CD1c-positive myeloid dendritic cell (primary cell): ENCODE data around the gene PLEKHA4.
"Not testable (repeated sequence)": the region's sequence is repeated elsewhere in the genome, so short reads cannot be mapped to it uniquely, and the experiment has no call there.

Source experiments
- DNase-seq: peaks from one replicate; pipeline ENCODE4 v3.0.0-alpha.2; 2016; ENCODE audit errors: extremely low spot score

The PLEKHA4 gene

GRCh38 chr19:48866692-48867091 is 1.7 kb downstream of the PLEKHA4 start:
- DNase-seq = no peak

DNA sequence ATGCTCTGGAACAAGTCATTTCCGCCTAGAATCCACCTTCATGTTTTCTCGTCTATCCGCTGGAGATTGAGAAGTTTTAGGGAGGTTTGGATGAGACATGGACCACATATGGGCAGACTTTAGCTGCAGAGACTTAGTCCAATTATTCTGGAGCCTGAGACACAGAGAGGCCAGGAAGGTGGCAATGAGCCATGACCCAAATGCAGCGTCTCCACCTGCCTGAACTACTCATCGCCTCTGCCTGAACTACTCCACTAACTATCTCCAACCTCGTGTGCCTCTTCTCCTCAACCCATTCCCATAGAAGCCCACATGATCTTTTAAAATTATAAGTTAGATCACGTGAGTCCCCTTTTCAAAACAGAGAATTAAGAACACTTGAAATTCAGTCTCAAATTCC is 5.6 kb downstream of the PLEKHA4 start:
- DNase-seq = no peak

GRCh38 chr19:48861313-48861712 is 7.1 kb downstream of the PLEKHA4 start:
- DNase-seq = no peak

DNA sequence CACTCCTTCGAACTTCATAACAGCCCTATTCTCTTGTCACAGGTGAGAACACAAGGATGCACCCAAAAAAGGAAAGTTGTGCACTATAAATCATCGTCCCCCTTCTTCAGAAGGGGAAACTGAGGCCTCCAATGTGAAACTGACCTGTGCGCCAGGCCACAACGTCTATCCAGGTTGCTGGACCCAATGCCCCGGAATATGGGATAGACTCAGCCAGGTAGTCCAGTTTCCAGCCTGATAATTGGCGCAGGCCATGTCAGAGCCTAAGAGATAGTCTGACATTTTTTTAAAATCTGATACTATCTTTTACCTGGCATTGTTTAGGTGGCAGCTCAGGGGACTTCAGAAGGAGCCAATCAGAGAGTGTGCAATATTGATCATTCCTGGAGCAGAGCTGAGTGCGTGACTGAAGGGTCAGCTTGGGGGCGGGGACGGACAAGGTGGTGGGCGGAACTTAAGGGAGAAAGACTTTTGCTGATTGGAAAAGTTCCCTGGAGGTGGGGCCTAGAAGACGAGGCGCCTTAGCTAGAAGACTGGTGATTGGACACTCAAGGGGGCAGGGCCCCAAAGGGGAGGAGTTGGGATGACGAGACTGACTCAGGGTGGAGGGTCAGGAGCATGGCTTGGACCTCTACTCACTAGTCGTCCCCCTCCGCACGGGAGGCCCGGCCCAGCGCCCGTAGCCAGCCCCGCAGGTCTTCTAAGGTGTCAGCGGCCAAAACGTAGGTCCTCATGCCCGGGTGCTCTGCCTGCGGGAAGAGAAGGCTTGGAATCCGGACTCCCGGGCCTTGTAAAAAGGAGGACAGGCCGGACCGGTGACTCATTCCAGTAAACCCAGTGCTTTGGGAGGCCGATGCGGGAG is 8.5 kb downstream of the PLEKHA4 start:
- DNase-seq = peak; percentile 64

DNA sequence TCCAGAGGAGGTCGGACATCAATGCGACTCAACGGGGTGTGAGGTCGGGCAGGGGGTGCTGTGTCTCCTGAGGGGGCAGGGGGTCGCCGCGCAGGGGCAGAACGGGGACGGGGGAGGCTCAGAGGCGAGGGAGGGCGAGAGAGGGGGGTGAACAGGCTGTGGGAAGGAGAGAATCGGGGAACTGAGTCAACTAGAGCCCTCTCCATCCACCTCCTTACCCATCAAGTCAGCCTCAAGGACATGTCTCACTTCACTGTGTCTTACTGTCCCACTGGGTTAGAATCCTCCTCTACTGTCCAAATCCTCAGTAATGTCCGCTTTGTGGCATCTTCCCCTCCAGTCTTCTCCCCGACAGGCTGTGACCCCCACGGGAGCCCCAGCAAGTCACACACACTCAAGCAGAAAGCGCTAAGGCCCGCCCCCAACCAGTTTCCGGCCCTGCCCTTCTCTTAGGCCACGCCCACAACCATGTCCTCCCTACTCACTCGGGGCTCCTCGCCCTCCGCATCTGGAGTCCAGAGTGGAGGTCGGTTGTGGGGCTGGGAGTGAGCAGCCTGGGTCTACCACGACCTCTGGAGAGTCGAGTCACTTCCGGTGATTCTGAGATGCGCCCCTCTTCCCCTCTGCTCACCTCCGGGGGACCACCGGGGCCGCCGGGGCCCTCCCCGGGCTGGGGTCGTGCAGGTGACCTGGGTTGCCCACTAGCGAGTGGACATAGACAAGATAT is 9.3 kb downstream of the PLEKHA4 start:
- DNase-seq = peak; percentile 67

GRCh38 chr19:48856921-48857320 is 11.5 kb downstream of the PLEKHA4 start:
- DNase-seq = no peak

DNA sequence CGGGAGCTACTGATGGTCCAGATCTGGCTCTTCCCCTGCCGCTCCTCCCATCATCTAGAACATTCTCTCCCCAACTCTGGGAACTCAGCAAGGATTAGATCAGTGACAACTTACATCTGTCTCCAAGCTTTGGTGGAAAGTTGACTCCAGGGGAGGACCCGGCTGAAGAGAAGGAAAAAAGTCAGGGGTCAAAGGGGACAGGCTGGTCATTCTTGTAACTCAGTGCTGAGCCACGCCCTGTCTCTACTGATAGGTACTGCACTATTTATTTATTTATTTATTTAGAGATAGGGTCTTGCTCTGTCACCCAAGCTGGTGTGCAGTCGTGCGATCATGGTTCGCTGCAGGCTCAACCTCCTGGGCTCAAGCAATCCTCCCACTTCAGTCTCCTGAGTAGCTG is 14.3 kb downstream of the PLEKHA4 start:
- no peak for DNase-seq

DNA sequence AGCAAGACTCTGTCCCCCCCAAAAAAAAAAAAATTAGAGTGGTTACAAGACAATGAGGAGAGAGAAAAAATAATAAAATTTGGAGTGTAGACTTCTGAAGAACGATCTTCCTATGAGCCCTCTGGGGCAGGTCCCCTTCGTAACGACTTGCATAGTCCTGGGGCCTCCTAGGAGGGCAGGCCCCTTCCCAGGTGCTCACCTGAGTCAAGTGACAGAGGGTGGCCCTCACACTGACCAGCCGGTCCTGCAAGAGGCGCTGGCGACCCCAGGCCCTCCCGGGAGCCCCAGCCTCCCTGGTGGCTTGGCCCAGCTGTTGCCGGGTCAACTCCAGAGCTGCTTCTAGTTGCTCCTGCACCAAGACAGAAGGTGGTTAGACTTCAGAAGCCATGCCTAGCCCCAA is 14.9 kb downstream of the PLEKHA4 start:
- no peak for DNase-seq

GRCh38 chr19:48852292-48852691 is 16.1 kb downstream of the PLEKHA4 start:
- no peak for DNase-seq

GRCh38 chr19:48846659-48847058 is 21.8 kb downstream of the PLEKHA4 start:
- not testable (repeated sequence) for DNase-seq

GRCh38 chr19:48845384-48845783 is 23.0 kb downstream of the PLEKHA4 start:
- DNase-seq = no peak

GRCh38 chr19:48844472-48844871 is 23.9 kb downstream of the PLEKHA4 start:
- no peak for DNase-seq

- DNase-seq = peak; percentile 66
Observed at GRCh38 chr19:48842789-48843162, 25.6 kb downstream of the PLEKHA4 start.

DNA sequence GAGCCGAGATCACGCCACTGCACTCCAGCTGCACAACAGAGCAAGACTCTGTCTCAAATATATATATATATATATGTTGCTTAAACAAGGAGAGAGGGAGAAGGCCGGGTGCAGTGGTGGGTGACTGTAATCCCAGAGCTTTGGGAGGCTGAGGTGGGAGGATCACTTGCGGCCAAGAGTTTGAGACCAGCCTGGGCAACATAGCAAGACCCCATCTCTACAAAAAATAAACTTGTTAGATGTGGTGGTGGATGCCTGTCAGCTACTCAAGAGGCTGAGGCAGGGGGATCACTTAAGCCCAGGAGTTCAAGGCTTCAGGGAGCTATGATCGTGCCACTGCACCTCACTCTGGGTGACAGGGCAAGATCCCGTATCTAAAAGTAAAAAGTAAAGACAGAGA is 26.8 kb downstream of the PLEKHA4 start:
- DNase-seq = no peak

- DNase-seq = no peak
Observed at GRCh38 chr19:48841047-48841446, 27.4 kb downstream of the PLEKHA4 start.

GRCh38 chr19:48837687-48838086 is 30.7 kb downstream of the PLEKHA4 start:
- DNase-seq = no peak

DNA sequence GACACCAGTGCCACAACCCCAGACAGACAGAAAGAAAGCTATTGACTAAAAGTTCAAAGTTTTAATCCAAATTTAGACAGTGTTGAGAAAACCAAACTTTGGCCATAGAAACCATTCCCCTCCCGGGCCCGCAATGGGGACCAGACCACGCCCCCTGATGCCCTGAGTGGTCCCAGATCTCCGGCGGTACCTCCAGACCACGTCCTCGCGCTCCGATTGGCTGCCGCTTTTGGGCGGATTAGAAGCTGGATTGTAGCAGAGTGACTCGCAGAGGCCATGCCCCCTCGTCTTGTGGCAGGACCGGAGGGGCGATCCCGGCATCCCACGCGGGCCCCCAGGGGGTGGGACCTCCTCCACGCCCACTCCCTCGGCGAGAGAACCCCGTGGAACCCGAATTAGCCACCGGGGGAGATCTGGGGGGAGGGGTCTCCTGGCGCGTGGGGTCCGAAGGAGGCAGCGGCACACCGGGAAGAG is 31.3 kb downstream of the PLEKHA4 start:
- DNase-seq = peak; percentile 68

DNA sequence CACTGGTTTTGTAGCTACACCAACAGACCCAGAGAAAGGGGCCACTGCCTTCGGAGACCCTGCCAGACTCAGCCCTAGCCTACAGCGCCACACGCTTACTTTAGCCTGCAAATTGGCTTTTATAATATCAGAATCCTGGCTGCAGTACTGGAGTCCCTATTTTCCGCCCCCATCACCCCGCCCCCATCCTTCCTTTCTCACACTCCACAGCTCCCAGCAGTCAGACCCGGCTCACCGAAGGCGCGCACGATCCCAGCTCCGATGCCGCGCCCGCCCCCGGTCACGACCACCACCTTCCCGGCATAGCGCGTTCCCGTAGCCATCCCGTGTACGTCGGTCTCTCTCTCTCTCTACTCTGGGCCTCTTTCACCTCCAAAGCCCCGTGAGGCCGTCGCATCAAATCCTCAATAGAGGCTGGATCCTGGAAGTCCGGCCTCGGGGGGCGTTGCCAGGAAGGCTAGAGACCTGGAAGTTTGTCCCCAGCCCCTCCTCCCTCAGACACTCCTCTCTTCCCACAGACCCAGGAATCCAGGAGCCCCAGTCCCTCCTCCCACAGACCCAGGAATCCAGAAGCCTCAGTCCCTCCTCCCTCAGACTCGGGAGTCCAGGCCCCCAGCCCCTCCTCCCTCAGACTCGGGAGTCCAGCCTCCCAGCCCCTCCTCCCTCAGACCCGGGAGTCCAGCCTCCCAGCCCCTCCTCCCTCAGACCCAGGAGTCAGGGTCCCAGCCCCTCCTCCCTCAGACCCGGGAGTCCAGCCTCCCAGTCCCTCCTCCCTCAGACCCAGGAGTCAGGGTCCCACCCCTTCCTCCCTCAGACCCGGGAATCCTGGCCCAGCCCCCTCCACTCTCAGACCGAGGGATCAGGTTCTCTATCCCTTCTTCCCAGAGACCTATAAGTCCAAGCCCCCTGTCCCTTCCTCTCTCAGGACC is 32.1 kb downstream of the PLEKHA4 start, which contains the start of gene HSD17B14:
Gene HSD17B14 (minus strand): TSS at position 403 of the 929 bp plus-strand sequence. CDS start 80 bp downstream, at position 323.
- no peak for DNase-seq

GRCh38 chr19:48835734-48836088 is 32.7 kb downstream of the PLEKHA4 start:
- DNase-seq = peak; percentile 94

DNA sequence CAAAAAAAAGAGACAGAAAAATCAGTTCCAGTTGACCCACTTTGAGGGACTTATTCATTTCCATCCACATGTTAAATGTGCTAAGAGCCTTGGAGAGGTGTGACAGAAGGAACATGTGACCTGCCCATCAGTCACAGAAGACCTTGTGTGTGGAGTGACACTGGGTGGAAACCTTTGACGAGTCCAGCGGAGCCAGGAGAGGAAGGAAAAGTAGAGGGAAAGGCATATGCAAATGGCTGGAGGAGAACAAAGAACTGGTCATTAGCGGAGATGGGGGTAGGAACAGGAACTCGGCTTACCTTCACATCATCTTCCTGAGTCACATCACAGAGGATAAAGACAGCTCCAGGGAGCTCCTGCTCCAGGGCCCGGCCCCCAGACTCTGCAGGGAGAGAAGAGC is 34.4 kb downstream of the PLEKHA4 start:
- DNase-seq = peak; percentile 53

GRCh38 chr19:48833049-48833448 is 35.4 kb downstream of the PLEKHA4 start:
- no peak for DNase-seq

GRCh38 chr19:48830965-48831364 is 37.5 kb downstream of the PLEKHA4 start:
- DNase-seq = no peak
